MCF 10A (cell line): ENCODE data around the gene SIAH2. TPM values are rescaled to one million over a fixed set of nuclear protein-coding genes. Genes with fewer than 3 reads are reported as not detected.

Source experiments
- BruUV-seq: library from RNA; stranded (reverse); fragments of 400-500 nt; replicated peaks from 2 replicates; lab custom pipeline; 2021; lab: Mats Ljungman, UMichigan
- CTCF ChIA-PET: fragments of 300-600 bp; sonication (Branson Sonifier 250); formaldehyde crosslinking; extraction: SDS; loops from one replicate; lab custom pipeline; 2021; ENCODE audit warnings: antibody characterized with exemption, inconsistent platforms; lab: Yijun Ruan, JAX
- POLR2A ChIA-PET: fragments of 300-600, 350-650 bp; sonication (Branson Sonifier 250); formaldehyde crosslinking; extraction: SDS; loops from one replicate; lab custom pipeline; 2020; ENCODE audit warnings: antibody characterized with exemption, inconsistent platforms; lab: Yijun Ruan, JAX
- DNase-seq: peaks from one replicate; pipeline ENCODE4 v3.0.0-alpha.2; 2018; ENCODE audit not compliant: unreplicated experiment
- H3K27ac Mint-ChIP-seq: one replicate; pipeline ENCODE4 v1.8.0; 2022; ENCODE audit warnings: mild to moderate bottlenecking, low read depth, mixed read lengths; ENCODE audit not compliant: unreplicated experiment
- H3K27me3 Mint-ChIP-seq: one replicate; pipeline ENCODE4 v1.8.0; 2022; ENCODE audit warnings: mixed read lengths; ENCODE audit not compliant: insufficient read depth, unreplicated experiment
- H3K36me3 Mint-ChIP-seq: one replicate; pipeline ENCODE4 v1.8.0; 2022; ENCODE audit warnings: mild to moderate bottlenecking, moderate library complexity, mixed read lengths; ENCODE audit not compliant: insufficient read depth, unreplicated experiment
- H3K4me1 Mint-ChIP-seq: one replicate; pipeline ENCODE4 v1.8.0; 2022; ENCODE audit warnings: mixed read lengths; ENCODE audit not compliant: insufficient read depth, unreplicated experiment
- H3K4me3 Mint-ChIP-seq: one replicate; pipeline ENCODE4 v1.8.0; 2022; ENCODE audit warnings: mild to moderate bottlenecking, moderate library complexity, mixed read lengths; ENCODE audit not compliant: unreplicated experiment
- H3K9me3 Mint-ChIP-seq: one replicate; pipeline ENCODE4 v1.8.0; 2022; ENCODE audit warnings: mixed read lengths; ENCODE audit not compliant: unreplicated experiment
- intact Hi-C: fragments of 100-400 bp; cut with micrococcal nuclease; formaldehyde crosslinking; loops from 2 replicates; pipeline ENCODE4 v1.14.1; 2022
- total RNA-seq: library from RNA; stranded (reverse); gene quantifications from 2 replicates; pipeline ENCODE4 v1.2.3, GENCODE V29; 2022
- TF ChIP-seq, protein P1 (sequence below): fragments of 200-600 bp; IDR thresholded peaks from one replicate; pipeline ENCODE4 v1.8.0; 2022; ENCODE audit warnings: antibody characterized with exemption, mild to moderate bottlenecking; ENCODE audit not compliant: unreplicated experiment

Gene SIAH2
- total RNA-seq, 1 experiment from 2014 or later: 35.4 TPM

DNA sequence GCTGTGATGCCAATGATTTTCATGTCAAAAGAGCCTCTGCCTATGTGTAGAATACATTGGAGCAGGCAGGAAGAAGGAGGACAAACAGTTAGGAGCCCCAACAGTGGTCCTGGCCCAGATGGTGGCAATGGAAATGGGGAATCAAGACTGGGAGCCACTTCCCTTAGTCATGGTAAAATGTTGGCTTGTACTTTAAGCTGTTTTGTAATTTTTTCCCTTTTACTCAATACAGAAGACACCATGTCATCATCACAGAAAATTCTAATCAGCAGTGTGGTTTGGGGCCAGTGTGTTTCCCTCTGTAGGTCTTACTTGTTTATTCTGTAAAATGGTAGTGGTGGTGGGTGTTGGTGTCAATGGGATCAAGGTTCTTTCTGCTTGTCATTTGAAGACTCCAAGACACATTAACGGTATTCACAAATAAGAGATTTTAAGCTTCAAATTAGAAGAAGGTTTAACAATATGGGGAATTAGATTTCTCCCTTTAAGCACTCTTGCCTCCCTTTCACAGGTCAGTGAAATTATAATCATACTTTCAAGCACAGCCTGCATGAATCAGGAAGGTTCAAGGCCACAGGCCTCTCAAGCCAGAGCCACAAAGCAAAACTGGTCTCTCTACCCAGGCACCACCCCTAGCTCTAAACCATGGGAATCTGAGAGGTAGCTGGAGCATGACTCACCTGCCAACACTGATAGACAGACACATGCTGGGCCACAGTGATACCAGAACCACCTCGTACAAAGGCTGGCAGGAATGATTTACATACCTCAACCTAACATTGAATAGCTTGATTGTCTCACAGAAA lies 24.9 kb downstream of the SIAH2 start:
- ChIA-PET CTCF (interaction anchor here (0.6 to 1.6 kb wide), 4 partner anchors 13 to 25 kb away, joined by 3 to 9 read pairs (median 6); partner anchors contain the start of gene SIAH2), POLR2A (interaction anchor here (1.0 to 5.9 kb wide), 5 partner anchors 10 to 192 kb away, joined by 3 to 60 read pairs (median 3); partner anchors contain the start of genes EIF2A, SERP1 and SIAH2)
- TF ChIP-seq, protein P1, sequence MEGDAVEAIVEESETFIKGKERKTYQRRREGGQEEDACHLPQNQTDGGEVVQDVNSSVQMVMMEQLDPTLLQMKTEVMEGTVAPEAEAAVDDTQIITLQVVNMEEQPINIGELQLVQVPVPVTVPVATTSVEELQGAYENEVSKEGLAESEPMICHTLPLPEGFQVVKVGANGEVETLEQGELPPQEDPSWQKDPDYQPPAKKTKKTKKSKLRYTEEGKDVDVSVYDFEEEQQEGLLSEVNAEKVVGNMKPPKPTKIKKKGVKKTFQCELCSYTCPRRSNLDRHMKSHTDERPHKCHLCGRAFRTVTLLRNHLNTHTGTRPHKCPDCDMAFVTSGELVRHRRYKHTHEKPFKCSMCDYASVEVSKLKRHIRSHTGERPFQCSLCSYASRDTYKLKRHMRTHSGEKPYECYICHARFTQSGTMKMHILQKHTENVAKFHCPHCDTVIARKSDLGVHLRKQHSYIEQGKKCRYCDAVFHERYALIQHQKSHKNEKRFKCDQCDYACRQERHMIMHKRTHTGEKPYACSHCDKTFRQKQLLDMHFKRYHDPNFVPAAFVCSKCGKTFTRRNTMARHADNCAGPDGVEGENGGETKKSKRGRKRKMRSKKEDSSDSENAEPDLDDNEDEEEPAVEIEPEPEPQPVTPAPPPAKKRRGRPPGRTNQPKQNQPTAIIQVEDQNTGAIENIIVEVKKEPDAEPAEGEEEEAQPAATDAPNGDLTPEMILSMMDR: no peak
- no peak overlapping the region for H3K27ac Mint-ChIP-seq
- no peaks in the 10 kb centered on the region for H3K27me3 Mint-ChIP-seq
- intact Hi-C loops: no loop called here
- no peaks in the 10 kb centered on the region for H3K9me3 Mint-ChIP-seq
- no TSS peak for BruUV-seq
- H3K36me3 Mint-ChIP-seq: peaks cover 31% of the 10 kb centered on the region
- DNase-seq: peak; percentile 68
- H3K4me1 Mint-ChIP-seq: peaks cover 37% of the 10 kb centered on the region
- no peak overlapping the region for H3K4me3 Mint-ChIP-seq

DNA sequence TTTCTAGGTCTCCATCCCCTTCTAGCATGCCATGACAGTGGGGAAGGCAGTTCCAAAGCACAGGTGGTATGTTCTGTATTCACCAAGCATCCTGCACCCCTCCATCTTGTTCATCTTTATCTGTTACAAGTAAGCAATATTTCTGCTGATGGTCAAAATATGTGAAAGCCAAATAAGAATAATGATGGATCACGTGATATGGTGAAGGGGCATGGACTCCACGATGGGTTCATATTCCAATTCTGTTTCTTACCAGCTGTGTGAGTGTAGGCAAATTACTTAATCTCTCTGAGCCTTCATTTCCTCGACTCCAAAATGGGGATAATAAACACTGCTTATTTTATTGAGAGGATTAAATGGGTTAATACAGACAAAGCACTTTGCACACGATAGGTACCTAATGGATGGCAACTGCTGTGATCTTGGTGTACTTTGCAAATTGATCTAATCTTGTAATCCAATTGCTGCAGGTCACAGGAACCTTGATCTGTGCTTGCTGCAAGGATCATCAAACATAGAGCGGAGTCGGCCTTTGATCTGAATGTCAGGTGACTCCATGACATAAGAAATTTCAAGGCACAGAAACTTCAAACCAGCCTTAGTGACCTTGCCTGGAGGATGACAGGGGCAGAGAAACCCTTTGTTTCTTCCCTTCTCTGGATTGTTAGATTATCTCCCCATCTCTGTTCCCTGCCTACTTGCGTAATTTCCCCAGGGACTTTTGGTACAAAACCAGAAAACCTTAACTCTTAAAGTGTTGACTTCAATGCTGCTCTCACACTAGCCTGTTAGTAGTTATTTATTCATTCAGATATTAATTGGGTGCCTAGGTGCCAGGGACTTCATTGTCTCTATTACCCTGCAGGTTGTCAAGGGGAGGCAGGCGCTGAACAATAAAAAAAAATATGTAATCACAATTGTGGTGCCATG lies 25.8 kb downstream of the SIAH2 start:
- intact Hi-C loops: no loop called here
- Mint-ChIP-seq H3K4me1 (peaks cover 37% of the 10 kb centered on the region), H3K36me3 (peaks cover 22% of the 10 kb centered on the region), H3K27me3 (no peaks in the 10 kb centered on the region), H3K9me3 (no peaks in the 10 kb centered on the region), H3K27ac (no peak overlapping the region), H3K4me3 (no peak overlapping the region)
- TF ChIP-seq, protein P1: no peak
- ChIA-PET CTCF (interaction anchor here (0.6 to 1.8 kb wide), 6 partner anchors 13 to 26 kb away, joined by 3 to 10 read pairs (median 6); partner anchors contain the start of gene SIAH2), POLR2A (interaction anchor here (1.3 to 5.9 kb wide), 4 partner anchors 16 to 191 kb away, joined by 3 to 60 read pairs (median 3); partner anchors contain the start of genes EIF2A, SERP1 and SIAH2)
- DNase-seq: no peak
- no TSS peak for BruUV-seq

DNA sequence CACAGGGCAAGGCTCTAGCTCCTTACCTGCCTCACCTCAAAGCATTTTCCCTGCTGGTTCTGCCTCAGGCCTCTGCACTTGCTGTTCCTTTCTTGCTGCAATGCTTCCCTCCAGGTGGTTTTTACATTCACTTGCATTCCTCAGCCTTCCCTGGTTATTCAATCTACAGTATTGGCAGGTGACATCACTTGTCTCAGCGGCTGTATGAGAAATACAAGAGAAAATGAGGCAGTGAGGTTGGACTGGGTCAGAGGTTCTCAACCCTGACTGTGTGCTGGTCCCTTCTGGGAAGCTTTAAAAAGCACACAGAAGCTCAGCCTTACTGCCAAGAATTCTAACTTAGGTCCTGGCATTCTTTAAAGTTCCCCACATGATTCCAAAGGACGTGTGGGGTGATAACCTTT lies 26.7 kb downstream of the SIAH2 start:
- ChIA-PET POLR2A (interaction anchor here (5.9 kb wide), 1 partner anchor 26 kb away, joined by 60 read pairs; the partner anchor contains the start of gene SIAH2), CTCF (interaction anchor here (0.7 to 1.8 kb wide), 2 partner anchors 15 to 22 kb away, joined by 3 to 10 read pairs; no protein-coding TSS in a partner anchor)
- peaks cover 17% of the 10 kb centered on the region for H3K36me3 Mint-ChIP-seq
- no peaks in the 10 kb centered on the region for H3K9me3 Mint-ChIP-seq
- no peaks in the 10 kb centered on the region for H3K27me3 Mint-ChIP-seq
- H3K4me1 Mint-ChIP-seq: peaks cover 37% of the 10 kb centered on the region
- intact Hi-C loops: no loop called here
- no peak overlapping the region for H3K4me3 Mint-ChIP-seq
- H3K27ac Mint-ChIP-seq: no peak overlapping the region
- TF ChIP-seq, protein P1: no peak
- BruUV-seq: no TSS peak
- no peak for DNase-seq
